Central memory CD4-positive, alpha-beta T cell (primary cell): ENCODE measurements around the gene AKR1A1.
"Not testable (repeated sequence)": the region's sequence is repeated elsewhere in the genome, so short reads cannot be mapped to it uniquely, and the experiment has no call there.

Experiments
- DNase-seq: peaks from one replicate; pipeline ENCODE4 v3.0.0; 2022

The AKR1A1 gene

DNA sequence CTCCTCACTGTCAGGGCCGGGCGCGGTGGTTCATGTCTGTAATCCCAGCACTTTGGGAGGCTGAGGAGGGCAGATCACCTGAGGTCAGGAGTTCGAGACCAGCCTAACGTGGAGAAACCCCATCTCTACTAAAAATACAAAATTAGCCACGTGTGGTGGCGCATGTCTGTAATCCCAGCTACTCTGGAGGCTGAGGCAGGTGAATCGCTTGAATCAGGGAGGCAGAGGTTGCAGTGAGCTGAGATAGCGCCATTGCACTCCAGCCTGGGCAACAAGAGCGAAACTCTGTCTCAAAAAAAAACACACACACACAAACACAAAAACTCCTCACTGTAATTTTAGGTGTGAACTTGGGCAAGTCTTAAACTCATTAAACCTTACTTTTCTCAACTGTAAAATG, 26.7 kb upstream of the AKR1A1 start:
- DNase-seq, result not testable (repeated sequence)

DNA sequence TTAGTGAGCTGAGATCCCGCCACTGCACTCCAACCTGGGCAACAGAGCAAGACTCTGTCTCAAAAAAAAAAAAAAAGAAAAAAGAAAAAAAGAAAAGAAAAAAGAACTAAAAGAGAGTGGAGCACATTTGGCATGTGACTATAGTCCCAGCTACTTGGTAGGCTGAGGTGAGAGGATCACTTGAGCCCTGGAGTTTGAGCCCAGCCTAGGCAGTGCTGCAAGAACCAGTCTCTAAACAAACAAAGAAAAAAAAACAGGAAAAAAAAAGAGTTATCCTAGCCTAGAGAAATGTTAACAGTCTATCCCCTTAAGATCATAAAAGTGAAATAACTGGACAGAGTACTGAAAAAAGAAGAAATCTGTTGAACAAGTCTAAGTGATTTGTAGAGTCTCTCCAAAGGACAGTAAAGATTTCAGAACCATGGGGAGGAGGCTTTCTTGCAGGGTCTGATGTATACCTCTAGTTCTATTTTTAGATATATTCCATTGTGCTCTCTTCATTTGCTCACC, 24.4 kb upstream of the AKR1A1 start:
- DNase-seq, result no peak

DNA sequence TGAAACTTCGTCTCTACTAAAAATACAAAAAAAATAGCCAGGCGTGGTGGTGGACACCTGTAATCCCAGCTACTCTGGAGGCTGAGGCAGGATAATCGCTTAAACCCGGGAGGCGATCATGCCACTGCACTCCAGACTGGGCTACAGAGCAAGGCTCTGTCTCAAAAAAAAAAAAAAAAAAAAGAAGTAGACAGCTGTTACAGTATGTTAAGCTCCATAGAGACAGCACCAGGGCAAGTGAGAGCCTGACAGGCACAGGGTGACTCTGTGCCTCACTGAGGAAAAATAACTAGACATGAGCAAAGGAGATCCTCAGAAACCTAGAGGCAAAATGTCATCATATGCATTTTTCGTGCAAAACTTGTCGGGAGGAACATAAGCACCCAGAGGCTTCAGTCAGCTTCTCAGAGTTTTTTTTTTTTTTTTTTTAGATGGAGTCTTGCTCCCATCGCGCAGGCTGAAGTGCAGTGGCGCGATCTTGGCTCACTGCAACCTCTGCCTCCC, 19.9 kb upstream of the AKR1A1 start:
- no peak for DNase-seq

DNA sequence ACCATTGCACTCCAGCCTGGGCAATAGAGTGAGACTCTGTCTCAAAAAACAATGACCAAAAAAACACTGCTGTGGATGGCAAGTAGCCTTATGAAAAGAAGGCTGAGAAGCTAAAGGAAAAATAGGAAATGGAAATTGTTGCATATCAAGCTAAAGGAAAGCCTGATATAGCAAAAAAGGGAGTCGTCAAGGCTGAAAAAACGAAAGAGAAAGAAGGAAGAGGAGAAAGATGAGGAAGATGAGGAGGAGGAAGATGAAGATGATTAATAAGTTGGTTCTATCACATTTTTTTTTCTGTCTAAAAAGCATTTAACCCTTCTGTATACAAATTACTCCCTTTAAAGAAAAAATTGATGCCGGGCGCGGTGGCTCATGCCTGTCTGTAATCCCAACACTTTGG, 18.8 kb upstream of the AKR1A1 start:
- no peak for DNase-seq

DNA sequence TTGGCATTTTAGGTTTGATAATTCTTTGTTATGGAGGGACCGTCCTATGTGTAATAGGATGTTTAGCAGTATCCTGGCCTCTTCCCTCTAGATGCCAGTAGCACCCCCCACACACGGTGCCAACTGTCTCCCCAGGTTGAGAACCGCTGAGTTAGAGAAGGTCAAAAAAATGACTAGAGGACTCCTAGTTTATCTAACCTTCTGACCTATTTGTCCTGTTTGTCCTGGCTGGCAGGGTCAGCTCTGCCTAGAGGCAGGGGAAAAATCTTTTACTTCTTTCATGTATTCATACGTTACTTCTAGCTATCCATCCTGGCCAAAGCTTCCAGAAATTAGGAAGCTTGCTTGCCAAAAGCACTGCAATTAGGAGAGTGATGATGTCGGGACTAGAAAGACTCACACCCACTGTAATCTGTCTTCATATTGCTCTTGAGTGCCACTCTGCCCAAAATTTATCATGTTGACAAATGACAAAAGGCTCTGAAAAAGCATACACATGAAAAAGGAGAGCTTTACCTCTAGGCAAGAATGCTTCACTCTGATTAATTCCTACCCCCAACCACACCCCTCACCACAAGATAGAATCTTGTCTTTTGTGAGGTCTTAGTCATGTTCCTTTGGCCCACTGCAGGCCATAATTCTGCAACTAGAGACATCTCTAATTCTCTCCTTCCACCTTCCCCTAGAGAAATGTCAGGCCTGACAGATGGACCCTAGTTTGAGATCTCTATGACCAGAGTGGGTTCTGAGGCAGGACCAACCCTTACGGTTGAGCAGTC, 14.4 kb upstream of the AKR1A1 start:
- no peak for DNase-seq

DNA sequence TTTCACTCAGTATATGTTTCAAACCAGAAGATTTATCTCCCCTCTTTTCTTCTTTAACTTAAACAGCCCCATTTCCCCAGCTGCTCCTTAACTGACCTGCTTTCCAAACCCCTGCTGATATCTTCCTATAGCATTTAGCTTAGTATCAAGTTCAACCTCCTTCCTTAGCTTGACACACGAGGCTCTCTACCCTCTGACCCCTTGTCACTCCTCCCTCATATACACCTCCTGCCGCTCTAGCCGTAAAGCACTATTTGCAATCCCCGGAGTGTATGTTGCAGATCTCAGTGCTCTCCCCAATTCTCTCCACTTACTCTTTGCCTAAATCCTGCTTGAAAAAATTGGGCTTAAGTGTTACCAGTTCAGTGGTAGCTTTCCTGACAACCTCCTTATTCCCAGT, 13.7 kb upstream of the AKR1A1 start:
- no peak for DNase-seq

DNA sequence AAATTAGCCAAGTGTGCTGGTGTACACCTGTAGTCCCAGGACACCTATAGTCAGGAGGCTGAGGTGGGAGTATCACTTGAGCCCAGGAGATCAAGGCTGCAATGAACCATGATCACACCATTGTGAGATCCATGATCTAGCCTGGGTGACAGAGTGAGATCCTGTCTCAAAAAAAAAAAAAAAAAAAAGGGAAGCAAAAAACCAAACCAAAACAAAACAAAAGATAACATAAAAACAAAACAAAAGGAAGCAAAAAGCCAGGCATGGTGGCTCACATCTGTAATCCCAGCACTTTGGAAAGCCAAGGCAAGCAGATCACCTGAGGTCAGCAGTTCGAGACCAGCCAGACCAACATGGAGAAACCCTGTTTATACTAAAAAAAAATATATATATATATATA, 9.4 kb upstream of the AKR1A1 start:
- DNase-seq, result no peak

DNA sequence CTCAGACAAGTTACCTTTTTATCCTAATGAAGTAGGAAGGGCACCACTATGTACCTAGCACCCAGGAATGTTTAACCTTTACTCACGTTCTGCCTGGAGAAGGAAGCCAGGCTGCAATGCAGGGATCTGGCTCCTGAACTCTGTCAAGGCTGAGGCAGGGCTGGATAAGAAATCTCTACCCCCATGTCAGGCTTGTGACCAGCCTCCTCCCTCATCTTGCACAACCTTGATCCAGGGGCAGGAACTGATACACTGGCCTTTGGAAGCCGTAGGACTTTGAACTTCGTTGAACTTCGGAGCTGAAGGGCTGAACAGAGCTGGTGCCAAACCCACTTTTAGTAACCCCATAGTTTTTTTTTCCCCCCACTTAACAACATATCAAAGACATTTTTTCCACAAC, 8.0 kb upstream of the AKR1A1 start:
- no peak for DNase-seq

DNA sequence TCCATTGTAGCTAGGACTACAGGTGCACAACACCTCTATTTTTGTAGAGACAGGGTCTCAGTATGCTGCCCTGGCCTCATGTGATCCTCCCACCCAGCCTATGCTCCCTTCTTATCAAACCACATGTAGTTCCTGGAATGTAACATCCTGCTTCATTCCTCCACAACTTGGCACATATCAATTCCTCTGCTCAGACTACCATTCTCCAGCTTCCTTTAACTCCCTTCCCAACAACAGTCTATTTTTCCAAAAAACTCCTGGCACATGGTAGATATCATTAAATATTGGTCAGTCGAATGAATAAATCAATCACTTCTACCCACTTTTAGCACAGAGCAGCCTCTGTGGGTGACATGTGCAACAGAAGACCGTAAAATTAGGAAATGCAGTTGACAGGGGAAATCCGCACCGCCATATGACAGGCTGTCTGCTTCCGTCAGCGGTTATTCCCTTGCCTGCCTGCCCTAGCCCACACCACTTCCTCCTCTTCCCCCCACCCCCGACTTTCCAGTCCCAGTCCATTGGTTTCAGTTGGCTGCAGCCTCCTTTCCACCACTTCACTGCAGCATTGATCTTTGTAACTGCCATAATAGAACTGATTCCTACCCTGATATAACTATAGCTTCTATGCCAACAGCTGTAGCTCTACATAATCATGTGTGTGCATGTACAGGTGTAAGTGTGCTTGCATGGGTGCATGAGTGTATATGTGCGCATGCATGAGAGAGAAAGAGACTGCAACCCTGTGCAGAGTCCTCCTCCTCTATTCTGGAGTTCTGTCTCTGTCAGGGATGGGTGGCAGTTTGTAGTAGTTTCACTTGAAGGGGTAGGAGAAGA, 6.8 kb upstream of the AKR1A1 start:
- peak; percentile 81 for DNase-seq

DNA sequence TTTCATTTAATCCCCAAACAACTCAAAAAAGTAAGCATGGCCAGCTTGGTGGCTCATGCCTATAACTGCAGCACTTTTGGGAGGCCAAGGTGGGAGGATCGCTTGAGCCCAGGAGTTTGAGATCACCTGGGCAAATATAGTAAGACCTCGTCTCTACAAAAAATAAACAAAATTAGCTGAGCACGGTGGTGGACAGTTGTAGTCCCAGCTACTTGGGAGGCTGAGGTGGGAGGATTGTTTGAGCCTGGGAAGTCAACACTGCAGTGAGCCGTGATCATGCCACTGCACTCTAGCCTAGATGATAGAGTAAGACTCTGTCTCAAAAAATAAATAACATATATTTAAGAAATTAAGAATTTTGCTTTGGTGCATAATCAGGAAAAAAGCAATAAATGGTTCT, 6.1 kb upstream of the AKR1A1 start:
- DNase-seq, result no peak

DNA sequence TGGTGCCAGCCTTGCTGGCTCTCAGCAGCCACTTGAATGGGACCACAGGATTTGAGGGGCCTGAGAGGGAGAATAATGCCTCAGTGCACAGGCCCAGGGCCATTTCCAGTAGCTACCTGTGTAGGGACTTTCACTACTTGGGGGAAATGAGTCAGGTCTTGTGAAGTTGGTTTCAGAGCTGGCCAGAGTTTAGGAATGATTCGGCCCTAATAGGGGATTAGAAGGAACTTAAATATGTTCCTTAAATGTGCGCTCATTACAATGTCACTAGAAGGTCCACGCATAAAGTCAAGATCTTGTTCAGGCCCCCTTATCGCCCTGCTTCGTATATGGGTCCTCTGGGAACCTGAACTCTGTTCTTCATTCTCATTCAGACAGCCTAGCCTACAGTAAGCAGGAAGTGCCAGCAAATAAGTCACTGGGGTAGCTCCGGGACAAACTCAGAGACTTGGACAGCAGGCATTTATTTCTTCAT, 5.6 kb upstream of the AKR1A1 start:
- no peak for DNase-seq

DNA sequence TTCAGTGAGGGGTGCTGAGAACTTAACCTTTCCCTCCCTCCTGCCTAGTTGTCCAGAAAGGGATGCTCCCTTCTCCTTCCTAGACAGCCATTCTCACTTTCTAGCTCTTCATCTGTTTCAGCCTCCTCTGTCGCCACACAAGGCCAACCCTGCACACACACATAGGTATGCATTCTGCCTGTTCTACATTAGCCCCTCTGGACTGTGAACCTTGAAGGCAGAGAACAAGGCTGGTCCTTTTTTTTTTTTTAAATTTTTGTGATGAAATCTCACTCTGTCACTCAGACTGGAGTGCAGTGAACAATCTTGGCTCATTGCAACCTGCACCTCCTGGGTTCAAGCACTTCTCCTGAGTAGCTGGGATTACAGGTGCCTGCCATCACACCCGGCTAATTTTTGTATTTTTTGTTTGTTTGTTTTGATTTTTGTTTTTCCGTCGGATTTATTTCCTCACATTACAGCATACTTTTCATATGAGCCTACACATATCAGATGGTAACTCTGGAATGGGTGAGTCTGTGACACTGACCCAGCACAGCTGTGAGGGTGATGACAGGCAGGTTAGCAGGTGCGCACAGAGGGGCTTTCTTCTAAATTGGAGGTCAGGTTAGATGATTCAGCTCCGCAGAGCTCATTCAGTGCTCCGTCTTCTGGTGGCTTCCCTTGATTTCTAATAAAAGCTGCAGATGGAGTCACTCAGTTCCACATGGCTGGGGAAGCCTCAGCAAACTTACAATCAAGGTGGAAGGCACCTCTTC, 4.9 kb upstream of the AKR1A1 start:
- no peak for DNase-seq

DNA sequence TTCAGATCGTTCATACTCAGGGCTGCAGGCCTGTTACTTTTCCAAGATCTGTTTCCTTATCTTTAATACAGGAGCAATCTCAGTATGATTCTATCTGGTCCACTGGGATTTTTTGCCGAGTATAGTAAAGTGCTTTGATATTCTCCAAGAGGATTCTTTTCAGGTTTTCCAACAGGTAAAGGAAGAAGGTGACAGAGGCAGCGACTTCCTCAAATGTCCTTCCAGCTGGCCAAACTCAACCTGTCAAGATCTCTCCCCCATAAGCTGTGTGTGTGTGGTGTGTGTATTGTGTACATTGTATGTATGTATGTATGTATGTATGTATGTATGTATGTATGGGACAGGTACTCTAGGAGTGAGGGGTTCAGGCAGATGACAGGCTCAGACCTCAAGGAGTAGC, 1.1 kb downstream of the AKR1A1 start:
- DNase-seq, result no peak

DNA sequence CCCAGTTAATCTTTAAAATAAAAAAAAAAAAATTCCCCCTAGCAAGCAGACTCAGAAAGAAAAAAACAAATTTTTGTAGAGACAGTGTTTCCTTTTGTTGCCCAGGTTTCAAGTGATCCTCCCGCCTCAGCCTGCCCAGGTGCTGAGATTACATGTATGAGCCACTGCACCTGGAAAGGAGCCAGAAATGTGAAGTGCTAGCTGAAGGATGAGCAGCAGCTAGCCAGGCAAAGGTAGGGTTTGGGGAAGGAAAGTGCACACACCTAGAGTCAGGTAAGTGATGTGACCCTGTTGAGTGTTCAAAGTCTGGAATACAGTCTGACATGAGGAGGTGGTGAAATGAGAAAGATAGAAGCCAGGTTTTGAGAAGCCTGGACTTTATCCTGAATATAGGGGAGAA, 1.7 kb downstream of the AKR1A1 start:
- DNase-seq, result no peak

DNA sequence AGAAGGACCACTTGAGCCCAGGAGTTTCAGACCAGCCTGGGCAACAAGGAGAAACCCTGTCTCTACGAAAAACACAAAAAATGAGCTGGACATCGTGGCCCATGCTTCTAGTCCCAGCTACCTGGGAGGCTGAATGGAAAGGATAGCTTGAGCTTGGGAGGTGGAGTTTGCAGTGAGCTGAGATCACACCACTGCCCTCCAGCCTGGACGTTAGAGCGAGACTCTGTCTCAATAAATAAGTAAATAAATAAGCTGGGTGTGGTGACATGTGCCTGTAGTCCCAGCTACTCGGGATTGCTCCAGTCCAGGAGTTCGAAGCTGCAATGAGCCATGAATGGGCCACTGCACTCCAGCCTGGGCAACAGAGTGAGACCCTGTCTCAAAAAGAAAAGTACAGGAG, 3.6 kb downstream of the AKR1A1 start:
- DNase-seq, result no peak

DNA sequence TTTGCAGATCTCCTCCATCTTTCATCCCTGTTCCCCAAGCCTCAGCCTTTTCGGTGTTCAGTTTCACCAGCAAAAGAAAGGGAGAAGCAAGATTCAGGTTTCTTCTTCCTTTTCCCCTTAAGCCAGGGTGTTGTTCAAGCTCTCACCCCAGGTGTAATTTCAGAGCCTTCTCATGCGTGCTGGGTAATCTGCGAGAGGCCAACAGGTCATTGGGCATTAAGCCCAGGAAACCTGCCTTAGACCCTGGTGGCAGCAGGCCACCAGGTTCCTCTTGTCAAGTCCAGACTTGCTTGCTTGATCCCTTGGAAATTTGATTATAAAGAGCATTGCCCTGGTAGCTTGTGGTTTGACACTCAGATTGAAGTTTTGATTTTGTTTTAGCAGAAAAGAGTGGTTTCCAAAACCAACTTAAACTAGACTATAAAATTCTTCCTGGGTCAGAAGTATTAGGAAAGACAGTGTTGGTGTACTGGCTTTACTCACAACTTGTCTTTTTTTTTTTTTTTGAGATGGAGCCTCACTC, 6.9 kb downstream of the AKR1A1 start:
- no peak for DNase-seq

DNA sequence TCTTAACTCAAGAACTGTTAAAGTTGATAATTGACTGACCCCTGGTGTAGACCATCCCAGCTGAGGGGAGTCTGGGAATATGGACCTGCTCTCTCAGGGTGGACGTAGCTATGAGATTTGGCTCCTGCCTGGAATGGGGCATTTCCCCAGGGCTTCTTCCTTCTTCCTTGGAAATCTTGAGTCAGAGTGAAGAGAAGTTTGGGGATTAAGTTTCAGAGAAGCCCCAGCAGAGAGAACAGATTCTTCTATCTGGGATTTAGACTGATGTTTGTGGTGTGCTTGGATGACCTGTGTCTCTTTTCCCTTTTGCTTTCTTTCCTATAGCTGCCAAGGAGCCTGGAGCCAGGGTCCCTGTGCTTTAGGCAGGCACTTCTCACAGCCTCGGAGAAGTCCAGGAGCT, 13.2 kb downstream of the AKR1A1 start:
- DNase-seq, result no peak

DNA sequence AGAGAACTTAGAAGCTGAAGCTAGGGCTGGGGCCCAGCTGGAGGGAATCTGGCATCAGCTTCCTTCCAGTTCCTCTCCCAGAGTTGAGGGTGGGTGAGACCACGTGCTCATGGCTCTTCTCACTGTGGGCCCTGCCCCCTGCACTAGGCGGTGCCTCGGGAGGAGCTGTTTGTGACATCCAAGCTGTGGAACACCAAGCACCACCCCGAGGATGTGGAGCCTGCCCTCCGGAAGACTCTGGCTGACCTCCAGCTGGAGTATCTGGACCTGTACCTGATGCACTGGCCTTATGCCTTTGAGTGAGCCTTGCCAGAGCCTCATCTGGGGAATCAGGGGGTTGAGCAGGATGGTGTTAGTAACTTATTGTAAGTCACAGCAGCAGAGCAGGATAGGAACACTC, 16.1 kb downstream of the AKR1A1 start:
- DNase-seq, result no peak

DNA sequence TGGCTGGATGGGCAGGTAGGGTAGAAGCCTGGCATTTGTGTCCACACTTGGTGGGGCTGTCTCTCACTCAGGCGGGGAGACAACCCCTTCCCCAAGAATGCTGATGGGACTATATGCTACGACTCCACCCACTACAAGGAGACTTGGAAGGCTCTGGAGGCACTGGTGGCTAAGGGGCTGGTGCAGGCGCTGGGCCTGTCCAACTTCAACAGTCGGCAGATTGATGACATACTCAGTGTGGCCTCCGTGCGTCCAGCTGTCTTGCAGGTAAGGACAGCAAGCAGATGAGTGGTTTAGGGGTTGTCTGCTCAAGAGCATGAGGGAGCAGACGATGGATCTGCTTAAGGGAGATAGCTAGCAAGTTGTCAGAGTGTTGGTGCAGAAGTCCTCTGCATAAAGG, 17.3 kb downstream of the AKR1A1 start:
- no peak for DNase-seq

DNA sequence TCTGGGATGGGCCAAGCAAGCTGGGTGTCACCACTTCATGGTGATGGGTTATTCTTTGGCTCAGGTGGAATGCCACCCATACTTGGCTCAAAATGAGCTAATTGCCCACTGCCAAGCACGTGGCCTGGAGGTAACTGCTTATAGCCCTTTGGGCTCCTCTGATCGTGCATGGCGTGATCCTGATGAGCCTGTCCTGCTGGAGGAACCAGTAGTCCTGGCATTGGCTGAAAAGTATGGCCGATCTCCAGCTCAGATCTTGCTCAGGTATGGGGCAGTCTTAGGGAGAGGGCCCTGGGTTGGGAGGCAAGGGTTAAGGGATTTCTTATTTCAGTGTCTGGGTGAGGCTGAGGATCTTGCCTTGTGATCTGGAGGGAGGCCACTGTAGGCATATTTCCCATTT, 17.8 kb downstream of the AKR1A1 start:
- no peak for DNase-seq

DNA sequence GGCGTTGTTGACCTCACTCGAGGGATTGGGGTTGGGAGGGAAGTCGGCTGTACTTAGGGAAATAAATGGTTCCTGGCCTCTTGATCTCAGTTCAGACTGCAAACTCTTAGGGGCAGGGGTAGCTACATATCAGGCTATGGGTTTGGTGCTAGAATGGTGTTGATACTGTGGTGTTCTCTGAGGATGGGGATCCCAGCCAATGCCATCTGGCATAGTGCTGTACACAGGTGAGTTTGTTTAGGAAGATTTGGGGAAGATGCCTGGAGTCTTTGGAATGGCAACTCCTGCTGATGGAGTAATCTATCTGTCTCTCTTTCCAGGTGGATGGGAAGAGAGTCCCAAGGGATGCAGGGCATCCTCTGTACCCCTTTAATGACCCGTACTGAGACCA, 18.9 kb downstream of the AKR1A1 start:
- DNase-seq, result no peak

DNA sequence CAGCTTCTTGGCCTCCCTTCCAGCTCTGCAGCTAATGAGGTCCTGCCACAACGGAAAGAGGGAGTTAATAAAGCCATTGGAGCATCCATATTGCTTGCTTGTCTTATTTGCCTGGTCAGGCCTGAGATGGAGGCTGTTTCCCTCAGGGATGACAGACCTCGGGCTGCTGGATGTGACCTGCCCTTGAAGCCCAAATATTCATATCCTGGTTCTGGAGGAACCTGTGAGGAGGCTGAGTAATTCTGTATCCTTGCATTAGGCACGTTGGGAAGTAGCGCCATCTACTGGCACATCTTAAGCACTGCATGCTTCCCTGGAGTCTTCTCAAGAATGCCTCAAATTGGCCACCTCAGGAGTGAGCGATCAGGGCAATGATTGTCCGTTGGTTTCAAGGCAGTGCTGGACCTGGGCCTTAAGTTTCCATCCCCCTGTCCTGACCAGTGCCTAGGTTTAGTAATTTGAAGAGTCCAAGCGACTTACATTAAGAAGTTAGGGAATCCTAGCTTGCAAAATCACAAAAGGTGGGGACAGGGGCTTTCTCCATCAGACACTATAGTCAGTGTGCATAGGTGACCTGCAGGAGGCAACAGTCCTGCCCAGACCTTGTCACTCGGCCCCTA, 19.4 kb downstream of the AKR1A1 start:
- DNase-seq, result peak; percentile 70
